NCI-H748 (cell line): ENCODE measurements around the gene SKAP1.

Experiments
- DNase-seq: peaks from one replicate; lab custom pipeline; 2025; ENCODE audit not compliant: unreplicated experiment; lab: John Stamatoyannopoulos, UW

SKAP1 gene

GRCh38 chr17:48179071-48179945, 250.7 kb downstream of the SKAP1 start:
- no peak for DNase-seq

- no peak for DNase-seq
Observed at GRCh38 chr17:48178317-48178716, 251.7 kb downstream of the SKAP1 start.

GRCh38 chr17:48177816-48178215, 252.2 kb downstream of the SKAP1 start:
- DNase-seq = no peak

- no peak for DNase-seq
Observed at GRCh38 chr17:48176471-48176855, 253.6 kb downstream of the SKAP1 start.

- DNase-seq = no peak
Observed at GRCh38 chr17:48175692-48176470, 254.1 kb downstream of the SKAP1 start.

GRCh38 chr17:48174833-48175523, 255.0 kb downstream of the SKAP1 start:
- peak; percentile 29 for DNase-seq

GRCh38 chr17:48173191-48173984, 256.6 kb downstream of the SKAP1 start:
- no peak for DNase-seq

- no peak for DNase-seq
Observed at GRCh38 chr17:48169926-48170325, 260.1 kb downstream of the SKAP1 start.

GRCh38 chr17:48163809-48164208, 266.2 kb downstream of the SKAP1 start:
- DNase-seq = no peak

GRCh38 chr17:48162946-48163506, 267.0 kb downstream of the SKAP1 start:
- no peak for DNase-seq

GRCh38 chr17:48162306-48162934, 267.6 kb downstream of the SKAP1 start:
- no peak for DNase-seq

GRCh38 chr17:48161127-48161905, 268.7 kb downstream of the SKAP1 start:
- DNase-seq = no peak

- peak; percentile 99 for DNase-seq
Observed at GRCh38 chr17:48160177-48161081, 269.6 kb downstream of the SKAP1 start.

- no peak for DNase-seq
Observed at GRCh38 chr17:48159232-48159631, 270.8 kb downstream of the SKAP1 start.

GRCh38 chr17:48155889-48156611, 274.0 kb downstream of the SKAP1 start:
- peak; percentile 27 for DNase-seq

- peak; percentile 74 for DNase-seq
Observed at GRCh38 chr17:48153691-48154358, 276.2 kb downstream of the SKAP1 start.

- DNase-seq = no peak
Observed at GRCh38 chr17:48152289-48152688, 277.7 kb downstream of the SKAP1 start.
